Measurements from ENCODE around the gene MCRIP2.
A peak's percentile ranks its signal among the peaks of the same experiment; 100 is the strongest.

Gene MCRIP2

GRCh38 chr16:692356-693108 lies 50.9 kb downstream of the MCRIP2 start:
- no peak overlapping the region for H3K4me3 ChIP-seq (ENCODE audit: low read depth, low read length)
- no peak for DNase-seq (ENCODE audit: low read depth)
- TF ChIP-seq CTCF (IDR thresholded peaks at IDR 0.05; ENCODE audit: insufficient read depth, low read depth, low read length, missing control alignments) = no peak

- no peak for DNase-seq (ENCODE audit: low read depth)
- no peak for TF ChIP-seq CTCF (IDR thresholded peaks at IDR 0.05; ENCODE audit: insufficient read depth, low read depth, low read length, missing control alignments)
- H3K4me3 ChIP-seq (ENCODE audit: low read depth, low read length) = no peak overlapping the region
Measured at GRCh38 chr16:693364-693763, 51.7 kb downstream of the MCRIP2 start.

- TF ChIP-seq CTCF (IDR thresholded peaks at IDR 0.05; ENCODE audit: insufficient read depth, low read depth, low read length, missing control alignments) = no peak
- DNase-seq (ENCODE audit: low read depth) = no peak
- no peak overlapping the region for H3K4me3 ChIP-seq (ENCODE audit: low read depth, low read length)
Measured at GRCh38 chr16:693766-694165, 52.1 kb downstream of the MCRIP2 start.

GRCh38 chr16:694187-694862 lies 52.7 kb downstream of the MCRIP2 start:
- no peak for DNase-seq (ENCODE audit: low read depth)
- no peak for TF ChIP-seq CTCF (IDR thresholded peaks at IDR 0.05; ENCODE audit: insufficient read depth, low read depth, low read length, missing control alignments)
- peak overlapping the region; percentile 58 for H3K4me3 ChIP-seq (ENCODE audit: low read depth, low read length)

GRCh38 chr16:694863-695354 lies 53.3 kb downstream of the MCRIP2 start:
- peak overlapping the region; percentile 58 for H3K4me3 ChIP-seq (ENCODE audit: low read depth, low read length)
- no peak for DNase-seq (ENCODE audit: low read depth)
- no peak for TF ChIP-seq CTCF (IDR thresholded peaks at IDR 0.05; ENCODE audit: insufficient read depth, low read depth, low read length, missing control alignments)

GRCh38 chr16:695355-696089 lies 53.9 kb downstream of the MCRIP2 start:
- H3K4me3 ChIP-seq (ENCODE audit: low read depth, low read length) = peak overlapping the region; percentile 71
- peak; percentile 70 for DNase-seq (ENCODE audit: low read depth)
- TF ChIP-seq CTCF (IDR thresholded peaks at IDR 0.05; ENCODE audit: insufficient read depth, low read depth, low read length, missing control alignments) = no peak
